GDM1 (cell line): ENCODE results near the gene SSB.
"Not testable (repeated sequence)": the region's sequence is repeated elsewhere in the genome, so short reads cannot be mapped to it uniquely, and the experiment has no call there.

Experiments
- DNase-seq: peaks from one replicate; lab custom pipeline; 2025; lab: John Stamatoyannopoulos, UW

Gene SSB

DNA sequence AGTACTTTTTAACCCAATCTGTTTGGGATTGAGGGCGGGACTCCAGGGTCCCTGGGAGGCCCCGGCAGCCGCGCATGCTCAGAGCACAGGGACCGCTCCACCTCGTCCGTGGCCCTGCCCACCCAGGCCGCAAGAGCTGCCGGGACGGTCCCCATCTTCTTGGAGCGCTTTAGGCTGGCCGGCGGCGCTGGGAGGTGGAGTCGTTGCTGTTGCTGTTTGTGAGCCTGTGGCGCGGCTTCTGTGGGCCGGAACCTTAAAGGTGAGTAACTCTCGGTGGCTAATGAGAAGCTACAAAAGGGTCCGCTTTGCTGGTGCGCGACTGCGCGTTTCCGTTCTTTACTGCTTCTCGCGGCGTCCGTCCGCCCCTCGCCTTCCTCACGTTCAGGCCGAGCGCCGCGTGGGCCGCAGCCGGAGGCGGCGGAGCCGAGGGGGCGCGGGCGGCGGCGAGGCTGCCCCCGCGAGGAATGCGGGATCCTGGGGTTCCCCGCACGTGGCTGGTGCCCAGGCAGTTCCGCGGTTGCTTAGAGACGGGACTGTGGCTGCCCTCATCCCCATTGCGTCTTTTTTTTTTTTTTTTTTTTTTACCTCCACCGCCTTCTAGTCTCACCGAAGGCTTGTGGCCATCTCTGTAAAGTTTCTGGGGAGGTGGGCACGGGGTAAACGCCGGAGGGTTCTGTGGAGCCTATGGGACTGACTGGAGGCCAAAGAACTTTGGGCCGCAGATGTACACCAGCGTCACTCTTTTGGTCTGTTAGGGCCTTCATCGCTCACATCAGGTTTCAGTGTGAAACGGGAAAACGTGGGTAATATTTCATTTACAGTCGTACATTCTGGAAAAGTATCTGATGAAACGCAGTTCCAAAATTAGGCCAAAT is at the start of gene SSB:
TSS of gene SSB (plus strand) at position 154 of the 875 bp plus-strand sequence. CDS start 2,090 bp downstream, outside the sequence.
- peak; percentile 86 for DNase-seq

GRCh38 chr2:169752752-169753151 is 45.9 kb upstream of the SSB start:
- DNase-seq, result no peak

DNA sequence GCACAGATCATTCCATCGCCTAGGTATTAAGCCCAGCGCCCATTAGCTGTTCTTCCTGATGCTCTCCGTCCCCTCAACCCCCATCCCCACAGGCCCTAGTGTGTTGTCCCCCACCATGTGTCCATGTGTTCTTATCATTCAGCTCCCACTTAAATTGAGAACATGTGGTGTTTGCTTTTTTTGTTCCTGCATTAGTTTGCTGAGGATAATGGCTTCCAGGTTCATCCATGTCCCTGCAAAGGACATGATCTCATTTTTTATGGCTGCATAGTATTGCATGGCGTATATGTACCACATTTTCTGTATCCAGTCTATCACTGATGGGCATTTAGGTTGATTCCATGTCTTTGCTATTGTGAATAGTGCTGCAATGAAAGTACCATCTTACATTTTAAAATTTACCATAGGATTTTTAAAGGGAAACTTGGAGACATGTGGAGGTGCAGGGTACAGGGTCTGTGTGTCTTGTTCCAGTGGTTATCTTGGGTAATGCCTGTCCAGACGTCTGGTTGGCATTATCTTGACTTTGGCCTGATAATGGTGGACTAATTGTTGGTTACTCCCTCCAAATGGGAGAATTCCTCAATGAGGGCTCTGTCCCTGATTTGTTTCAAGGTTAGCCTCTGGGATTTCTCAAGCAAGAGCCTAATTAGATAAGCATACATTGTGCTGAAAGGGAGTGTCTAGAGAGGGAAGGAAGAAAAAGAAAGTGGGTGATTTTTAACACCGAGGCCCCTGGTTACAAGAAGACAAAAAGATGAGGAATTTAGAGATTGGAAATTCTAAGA is 43.4 kb upstream of the SSB start:
- DNase-seq, result no peak

DNA sequence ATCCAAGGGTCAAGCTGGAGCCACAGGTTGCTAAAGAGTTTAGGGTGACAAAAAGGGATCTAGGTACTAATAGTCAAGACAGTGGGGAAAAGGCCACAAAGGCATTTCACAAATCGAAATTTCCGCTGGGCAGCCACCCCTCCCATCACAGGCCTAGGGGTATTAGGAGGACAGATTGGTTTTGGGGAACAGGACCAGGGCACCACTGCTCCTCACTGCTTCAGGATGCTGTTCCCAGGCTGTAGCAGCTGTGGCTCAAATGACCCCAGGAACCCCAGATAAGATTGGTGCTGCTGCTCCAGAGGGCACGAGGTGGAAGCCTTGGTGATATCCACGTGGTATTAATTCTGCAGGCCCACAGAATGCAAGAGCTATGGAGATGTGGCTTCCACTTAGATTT is 42.3 kb upstream of the SSB start:
- no peak for DNase-seq

DNA sequence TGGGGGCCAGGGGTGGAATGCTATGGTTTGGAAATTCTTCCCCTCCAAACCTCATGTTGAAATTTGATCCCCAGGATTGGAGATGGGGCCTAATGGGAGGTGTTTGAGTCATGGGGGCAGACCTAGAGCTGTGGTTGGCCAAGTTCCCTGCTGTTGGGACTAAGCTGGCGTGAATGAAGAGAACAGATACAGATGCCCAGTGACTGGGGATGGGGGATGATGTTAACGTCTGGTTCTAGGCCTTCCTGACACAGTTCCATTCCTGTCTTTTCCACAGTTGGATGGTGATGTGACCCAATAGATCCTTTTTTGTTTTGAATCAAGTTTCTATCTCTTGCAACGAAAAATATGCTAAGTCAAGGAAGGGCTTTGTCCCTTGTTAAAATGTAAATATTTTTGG is 41.3 kb upstream of the SSB start:
- no peak for DNase-seq

DNA sequence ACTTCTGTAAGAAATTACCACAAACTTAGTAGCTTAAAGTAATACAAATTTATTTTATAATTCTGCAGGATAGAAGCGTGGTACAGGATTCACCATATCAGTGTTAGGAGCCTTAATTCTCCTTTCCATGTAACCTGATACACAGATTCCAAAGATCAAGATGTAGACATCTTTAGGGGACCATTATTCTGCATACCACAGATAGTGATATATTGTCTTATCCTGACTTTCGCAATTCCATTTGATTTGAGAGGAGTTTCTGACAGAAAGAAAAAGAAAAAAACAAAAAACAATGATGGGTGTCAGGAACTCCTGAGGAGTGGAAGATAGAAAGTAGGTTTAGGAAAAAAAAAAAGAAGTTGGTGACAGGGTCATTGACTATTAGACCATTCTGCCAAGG is 40.9 kb upstream of the SSB start:
- no peak for DNase-seq

GRCh38 chr2:169759987-169760386 is 38.7 kb upstream of the SSB start:
- no peak for DNase-seq

- DNase-seq, result not testable (repeated sequence)
Observed at GRCh38 chr2:169760798-169761197, 37.9 kb upstream of the SSB start.

GRCh38 chr2:169761251-169761969 is 37.3 kb upstream of the SSB start:
- DNase-seq, result no peak

DNA sequence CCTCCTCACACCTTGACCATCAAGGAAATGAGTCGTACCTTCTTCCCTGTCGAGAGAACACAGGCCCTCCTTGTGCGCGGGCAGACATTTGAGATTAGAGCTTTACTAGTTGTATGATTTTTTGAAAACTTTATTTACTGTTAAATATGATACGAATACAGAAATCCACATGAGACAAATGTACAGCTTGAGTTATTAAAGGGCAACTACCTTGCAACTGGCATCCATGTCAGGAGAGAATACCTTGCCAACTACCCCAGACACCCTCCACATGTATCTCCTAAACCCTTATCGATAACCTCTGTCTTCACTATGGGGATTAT is 36.7 kb upstream of the SSB start:
- no peak for DNase-seq

GRCh38 chr2:169765523-169765922 is 33.1 kb upstream of the SSB start:
- no peak for DNase-seq

DNA sequence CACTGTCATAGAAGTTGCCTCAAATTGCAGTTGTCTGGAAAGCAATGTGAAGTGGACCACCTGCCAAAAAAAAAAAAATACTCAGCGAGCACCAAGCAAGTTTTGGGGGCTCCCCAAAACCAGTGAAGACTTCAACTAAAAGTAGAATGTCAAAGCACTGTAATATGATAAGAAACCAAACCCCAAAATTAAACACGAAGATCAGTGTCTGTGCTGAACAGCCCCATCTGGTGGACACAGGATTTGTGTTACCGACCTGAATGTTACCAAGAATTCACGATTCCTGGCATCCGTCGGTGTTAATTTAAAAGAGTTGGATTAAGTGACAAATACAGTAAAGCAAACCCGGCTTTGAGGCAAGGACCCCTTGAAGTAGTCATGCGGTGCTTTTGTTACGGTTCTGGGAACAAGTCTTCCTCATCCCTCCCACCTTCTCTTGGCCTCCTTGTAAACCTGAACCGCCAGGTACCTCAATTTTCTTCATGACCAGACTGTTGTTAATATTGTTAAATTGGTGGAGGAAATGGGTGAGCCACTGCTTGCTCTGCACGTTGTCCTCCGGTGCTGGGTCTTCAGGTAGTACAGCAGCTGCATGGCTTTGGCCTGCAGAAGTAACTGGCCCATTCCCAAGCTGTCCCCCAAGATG is 31.3 kb upstream of the SSB start:
- no peak for DNase-seq

DNA sequence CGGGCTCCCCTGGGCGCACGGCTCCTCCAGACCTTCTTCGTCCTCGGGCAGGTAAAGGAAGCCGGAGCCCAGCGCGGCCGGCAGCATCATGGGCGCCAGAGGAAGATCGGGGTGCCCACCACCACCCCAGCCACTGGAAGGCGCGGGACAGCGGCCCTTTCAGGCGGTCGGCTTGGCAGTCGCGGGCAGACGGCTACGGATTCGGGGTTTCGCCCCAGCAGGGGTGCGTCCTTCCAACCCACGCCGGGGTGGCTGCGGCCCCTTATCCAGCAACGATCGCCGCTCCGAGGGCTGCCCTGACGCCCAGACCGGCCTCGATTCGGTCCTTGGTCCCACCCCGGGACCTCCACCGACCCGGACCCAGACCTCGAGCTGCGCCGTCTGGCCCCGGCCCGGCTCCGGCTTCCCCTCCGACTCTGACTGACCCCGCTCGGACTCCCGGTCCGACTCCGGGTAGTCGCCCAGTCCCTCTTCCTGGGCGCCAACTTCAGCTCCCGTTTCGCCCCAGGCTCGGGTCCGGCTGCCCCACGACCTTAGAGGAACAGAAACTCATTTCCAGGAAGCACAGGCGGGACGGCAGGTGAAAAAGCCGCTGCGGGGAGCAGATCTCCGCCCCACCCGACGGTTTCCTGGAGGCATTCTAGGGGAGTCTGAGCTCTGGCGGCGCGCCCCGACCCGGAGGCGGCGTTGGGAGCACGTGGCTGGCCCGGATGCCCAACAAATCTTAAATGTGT is 30.2 kb upstream of the SSB start:
- DNase-seq, result no peak

GRCh38 chr2:169771021-169771420 is 27.6 kb upstream of the SSB start:
- DNase-seq, result no peak

- DNase-seq, result no peak
Observed at GRCh38 chr2:169771612-169772011, 27.1 kb upstream of the SSB start.

DNA sequence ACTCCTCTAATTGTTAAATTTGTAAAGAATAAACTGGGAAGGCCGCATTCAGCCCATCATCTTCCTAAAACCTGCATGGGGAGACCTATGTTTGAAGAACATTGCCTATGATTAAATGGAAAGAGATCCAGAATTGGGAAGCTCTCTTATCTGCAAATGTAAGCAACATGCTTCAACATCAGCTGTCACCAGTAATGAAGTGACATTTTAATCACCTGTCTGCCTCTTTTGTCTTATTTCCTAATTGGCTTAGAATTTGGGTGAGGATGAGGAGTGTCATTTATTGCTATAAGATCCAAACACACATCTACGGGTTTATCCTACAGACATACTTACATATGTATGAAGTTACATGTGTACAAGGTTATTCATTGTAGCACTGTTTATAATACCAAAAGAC is 26.0 kb upstream of the SSB start:
- no peak for DNase-seq

GRCh38 chr2:169775354-169775753 is 23.3 kb upstream of the SSB start:
- no peak for DNase-seq

- no peak for DNase-seq
Observed at GRCh38 chr2:169775765-169776164, 22.9 kb upstream of the SSB start.

DNA sequence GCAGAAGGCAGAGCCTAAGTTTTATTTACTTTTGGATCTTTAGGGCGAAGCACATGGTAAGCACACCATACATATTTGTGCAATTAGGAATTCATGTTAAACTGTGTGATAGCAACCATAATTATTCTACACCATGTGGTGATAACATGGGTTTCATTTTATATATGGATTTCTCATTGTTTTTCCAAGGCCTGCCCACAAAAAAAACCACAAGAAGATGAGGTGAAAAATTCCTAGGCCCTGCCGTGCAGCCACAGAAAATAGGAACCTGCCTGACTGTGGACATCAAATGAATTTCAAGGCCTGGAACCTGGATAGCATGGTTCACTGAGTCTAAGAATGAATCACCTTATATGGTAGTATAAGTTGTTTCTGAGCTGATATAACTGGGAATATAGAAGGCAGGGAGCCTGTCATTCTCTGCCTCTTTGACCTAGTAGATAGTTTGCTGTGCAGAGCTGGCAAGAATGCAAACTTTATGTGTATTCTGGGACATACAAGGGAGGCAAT is 22.4 kb upstream of the SSB start:
- no peak for DNase-seq

- DNase-seq, result no peak
Observed at GRCh38 chr2:169778446-169778845, 20.2 kb upstream of the SSB start.
